B cell (primary cell): ENCODE results near the gene SPECC1.

Experiments
- EZH2 ChIP-seq: IDR thresholded peaks from 2 replicates; pipeline ENCODE4 v1.6.1; 2012; ENCODE audit warnings: borderline replicate concordance, low read depth, mild to moderate bottlenecking, moderate library complexity, low read length; ENCODE audit not compliant: insufficient read depth, poor library complexity, severe bottlenecking
- TF ChIP-seq, protein P1 (sequence below): fragments of 200-600 bp; IDR thresholded peaks from one replicate; pipeline ENCODE4 v1.8.0; 2022; ENCODE audit warnings: antibody characterized with exemption, mild to moderate bottlenecking

DNA sequence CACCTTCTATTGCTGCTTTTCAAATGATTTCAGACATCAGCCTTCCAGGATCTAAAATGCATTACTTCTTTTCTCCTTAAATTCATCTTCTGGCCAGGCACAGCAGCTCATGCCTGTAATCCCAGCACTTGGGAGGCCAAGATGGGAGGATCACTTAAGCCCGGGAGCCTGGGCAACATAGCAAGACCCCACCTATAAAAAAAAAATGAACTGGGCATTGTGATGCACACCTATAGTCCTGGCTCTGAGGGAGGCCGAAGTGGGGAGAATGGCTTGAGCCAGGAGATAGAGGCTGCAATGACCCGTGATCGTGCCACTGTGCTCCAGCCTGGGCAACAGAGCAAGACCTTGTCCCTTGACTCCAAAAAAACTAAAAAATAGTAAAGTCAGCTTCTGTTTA, 208.5 kb downstream of the SPECC1 start:
- TF ChIP-seq, protein P1, sequence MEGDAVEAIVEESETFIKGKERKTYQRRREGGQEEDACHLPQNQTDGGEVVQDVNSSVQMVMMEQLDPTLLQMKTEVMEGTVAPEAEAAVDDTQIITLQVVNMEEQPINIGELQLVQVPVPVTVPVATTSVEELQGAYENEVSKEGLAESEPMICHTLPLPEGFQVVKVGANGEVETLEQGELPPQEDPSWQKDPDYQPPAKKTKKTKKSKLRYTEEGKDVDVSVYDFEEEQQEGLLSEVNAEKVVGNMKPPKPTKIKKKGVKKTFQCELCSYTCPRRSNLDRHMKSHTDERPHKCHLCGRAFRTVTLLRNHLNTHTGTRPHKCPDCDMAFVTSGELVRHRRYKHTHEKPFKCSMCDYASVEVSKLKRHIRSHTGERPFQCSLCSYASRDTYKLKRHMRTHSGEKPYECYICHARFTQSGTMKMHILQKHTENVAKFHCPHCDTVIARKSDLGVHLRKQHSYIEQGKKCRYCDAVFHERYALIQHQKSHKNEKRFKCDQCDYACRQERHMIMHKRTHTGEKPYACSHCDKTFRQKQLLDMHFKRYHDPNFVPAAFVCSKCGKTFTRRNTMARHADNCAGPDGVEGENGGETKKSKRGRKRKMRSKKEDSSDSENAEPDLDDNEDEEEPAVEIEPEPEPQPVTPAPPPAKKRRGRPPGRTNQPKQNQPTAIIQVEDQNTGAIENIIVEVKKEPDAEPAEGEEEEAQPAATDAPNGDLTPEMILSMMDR = no peak
- TF ChIP-seq EZH2 = no peak
